ENCODE data around the gene FAM20C. TPM values are rescaled to one million over a fixed set of nuclear protein-coding genes. Genes with fewer than 3 reads are reported as not detected.

The FAM20C gene
- total and polyA plus RNA-seq, 10 of the 15 experiments (the other 5 are each of a cell fraction or from before 2014, with no cell fraction given), result 0.44 TPM; not detected in 9

- ChIA-PET SMC1A (ENCODE audit: uncharacterized antibody, unreplicated experiment) (no interaction called here), POLR2A (no interaction called here), CTCF (no interaction called here), RAD21 (ENCODE audit: unreplicated experiment) (no interaction called here)
- ATAC-seq, result no peak
- Histone ChIP-seq H3K4me1 (ENCODE audit: control insufficient read depth, insufficient read depth, low read length) (no peaks in the 10 kb centered on the region), H3K27ac (ENCODE audit: control insufficient read depth, insufficient read depth) (no peak overlapping the region), H4K20me1 (ENCODE audit: control insufficient read depth, insufficient read depth) (no peaks in the 10 kb centered on the region), H2AFZ (ENCODE audit: control insufficient read depth, low read depth, low read length) (no peak overlapping the region), H3K4me3 (no peak overlapping the region), H3K36me3 (ENCODE audit: control insufficient read depth in 2 of 2, insufficient read depth in 2 of 2, low read length in 1 of 2) (no peaks in the 10 kb centered on the region), H3K79me2 (ENCODE audit: control insufficient read depth, insufficient read depth, low read length) (no peaks in the 10 kb centered on the region), H3K27me3 (replicated peaks in 1 of 2; ENCODE audit: control insufficient read depth in 2 of 2, insufficient read depth in 2 of 2, low read length in 1 of 2) (no peaks in the 10 kb centered on the region), H3K4me2 (ENCODE audit: control insufficient read depth, insufficient read depth) (no peak overlapping the region), H3K9me3 (replicated peaks; ENCODE audit: control insufficient read depth, insufficient read depth, low read length) (no peaks in the 10 kb centered on the region; the same call in 2 of the 3 replicates), H3K9ac (ENCODE audit: control insufficient read depth, insufficient read depth, low read length) (no peak overlapping the region)
- no peak for FAIRE-seq
- WGBS (ENCODE audit: insufficient coverage, insufficient replicate concordance, low lambda C conversion rate, missing lambda C conversion rate), result 62% methylated on average over 15 of the region's 15 CpGs
- intact Hi-C loops (cut with micrococcal nuclease; ENCODE audit: unreplicated experiment) (no loop called here), in situ Hi-C loops (cut with MboI) (no loop called here)
- DNase-seq (ENCODE audit: low read depth, low spot score), result no peak
- TF ChIP-seq POLR2A (IDR thresholded peaks at IDR 0.05; ENCODE audit: low read depth, low read length) (no peak), GABPA (IDR thresholded peaks at IDR 0.05; ENCODE audit: low read depth) (no peak), EP300 (IDR thresholded peaks at IDR 0.05; ENCODE audit: borderline replicate concordance in 1 of 2, control insufficient read depth in 1 of 2, low read depth in 2 of 2, low read length in 2 of 2) (no peak), YY1 (IDR thresholded peaks at IDR 0.05; ENCODE audit: low read depth, low read length) (no peak), IRF4 (IDR thresholded peaks at IDR 0.05; ENCODE audit: low read depth, low read length) (no peak), KLF5 (IDR thresholded peaks at IDR 0.05; ENCODE audit: partially characterized antibody) (no peak), CREB1 (IDR thresholded peaks at IDR 0.05; ENCODE audit: low read depth) (no peak), MTA3 (IDR thresholded peaks at IDR 0.05; ENCODE audit: borderline replicate concordance, low read length) (no peak), ELK1 (IDR thresholded peaks at IDR 0.05; ENCODE audit: low read depth, low read length) (no peak)
- no TSS peak for BruUV-seq (replicated peaks)
Observed at GRCh38 chr7:250523-250922, 58.2 kb downstream of the FAM20C start.
